K562 (cell line): Measurements from ENCODE around the gene SDK1. TPM values are rescaled to one million over a fixed set of nuclear protein-coding genes. Genes with fewer than 3 reads are reported as not detected.

Source experiments
- TAF15 ChIP-seq: fragments of 200-400 bp; formaldehyde crosslinking; IDR thresholded peaks from 2 replicates; pipeline ENCODE4 v1.6.1; 2017; ENCODE audit warnings: mild to moderate bottlenecking, low read depth, low read length, moderate library complexity
- TGIF2 ChIP-seq: sonication (generic); formaldehyde crosslinking; IDR thresholded peaks from 2 replicates; pipeline ENCODE4 v1.8.1; 2022; ENCODE audit warnings: mild to moderate bottlenecking, missing genetic modification reagents, moderate library complexity
- ZNF24 ChIP-seq: fragments of 450-650 bp; IDR thresholded peaks from 2 replicates; pipeline ENCODE4 v1.6.1; 2016
- ZNF3 ChIP-seq: fragments of 250-450 bp; sonication (Bioruptor Pico); IDR thresholded peaks from 2 replicates; pipeline ENCODE4 v1.5.0; 2021; ENCODE audit warnings: mild to moderate bottlenecking, moderate library complexity
- ZNF77 ChIP-seq: fragments of 250-450 bp; sonication (Bioruptor Pico); IDR thresholded peaks from 2 replicates; pipeline ENCODE4 v1.5.0; 2020
- polyA plus RNA-seq, 8 experiments: library from polyadenylated mRNA; depleted of rRNA in 4 of 8; stranded (reverse) in 5 of 8; unstranded in 3 of 8; fragments of >200 nt; fragmentation: Nextera tagmentation in 2 of 8; fragmentation: Illumina TruSeq in 1 of 8; extraction: Ambion mirVana in 2 of 8; extraction: Trizol in 1 of 8; gene quantifications; 2 replicates each; pipeline versions ENCODE4 v1.2.1 to v1.2.3, GENCODE V29; 2011 to 2014; ENCODE audit warnings: inconsistent platforms in 1 of 8, missing spikeins in 1 of 8
- total RNA-seq, 7 experiments: library from RNA; depleted of rRNA in 6 of 7; stranded (reverse); fragments of >200 nt in 6 of 7; fragmentation: Illumina TruSeq in 2 of 7; extraction: Trizol in 2 of 7; gene quantifications; 2 replicates each; pipeline versions ENCODE4 v1.2.1 to v1.2.3, GENCODE V29; 2011 to 2021; ENCODE audit warnings: low replicate concordance in 1 of 7
- TF ChIP-seq, protein P1 (sequence below): fragments of 450-650 bp; IDR thresholded peaks from 2 replicates; pipeline ENCODE4 v1.6.1; 2016; ENCODE audit warnings: mild to moderate bottlenecking, moderate library complexity

SDK1 gene
- total and polyA plus RNA-seq, 9 of the 15 experiments (the other 6 are each of a cell fraction or from before 2014, with no cell fraction given): 0.16 TPM; not detected in 8

- TF ChIP-seq TAF15 (no peak), ZNF3 (CRISPR knock-in tag) (no peak), ZNF77 (CRISPR knock-in tag) (no peak), ZNF24 (no peak), TGIF2 (CRISPR knock-in tag) (no peak)
- TF ChIP-seq, protein P1, sequence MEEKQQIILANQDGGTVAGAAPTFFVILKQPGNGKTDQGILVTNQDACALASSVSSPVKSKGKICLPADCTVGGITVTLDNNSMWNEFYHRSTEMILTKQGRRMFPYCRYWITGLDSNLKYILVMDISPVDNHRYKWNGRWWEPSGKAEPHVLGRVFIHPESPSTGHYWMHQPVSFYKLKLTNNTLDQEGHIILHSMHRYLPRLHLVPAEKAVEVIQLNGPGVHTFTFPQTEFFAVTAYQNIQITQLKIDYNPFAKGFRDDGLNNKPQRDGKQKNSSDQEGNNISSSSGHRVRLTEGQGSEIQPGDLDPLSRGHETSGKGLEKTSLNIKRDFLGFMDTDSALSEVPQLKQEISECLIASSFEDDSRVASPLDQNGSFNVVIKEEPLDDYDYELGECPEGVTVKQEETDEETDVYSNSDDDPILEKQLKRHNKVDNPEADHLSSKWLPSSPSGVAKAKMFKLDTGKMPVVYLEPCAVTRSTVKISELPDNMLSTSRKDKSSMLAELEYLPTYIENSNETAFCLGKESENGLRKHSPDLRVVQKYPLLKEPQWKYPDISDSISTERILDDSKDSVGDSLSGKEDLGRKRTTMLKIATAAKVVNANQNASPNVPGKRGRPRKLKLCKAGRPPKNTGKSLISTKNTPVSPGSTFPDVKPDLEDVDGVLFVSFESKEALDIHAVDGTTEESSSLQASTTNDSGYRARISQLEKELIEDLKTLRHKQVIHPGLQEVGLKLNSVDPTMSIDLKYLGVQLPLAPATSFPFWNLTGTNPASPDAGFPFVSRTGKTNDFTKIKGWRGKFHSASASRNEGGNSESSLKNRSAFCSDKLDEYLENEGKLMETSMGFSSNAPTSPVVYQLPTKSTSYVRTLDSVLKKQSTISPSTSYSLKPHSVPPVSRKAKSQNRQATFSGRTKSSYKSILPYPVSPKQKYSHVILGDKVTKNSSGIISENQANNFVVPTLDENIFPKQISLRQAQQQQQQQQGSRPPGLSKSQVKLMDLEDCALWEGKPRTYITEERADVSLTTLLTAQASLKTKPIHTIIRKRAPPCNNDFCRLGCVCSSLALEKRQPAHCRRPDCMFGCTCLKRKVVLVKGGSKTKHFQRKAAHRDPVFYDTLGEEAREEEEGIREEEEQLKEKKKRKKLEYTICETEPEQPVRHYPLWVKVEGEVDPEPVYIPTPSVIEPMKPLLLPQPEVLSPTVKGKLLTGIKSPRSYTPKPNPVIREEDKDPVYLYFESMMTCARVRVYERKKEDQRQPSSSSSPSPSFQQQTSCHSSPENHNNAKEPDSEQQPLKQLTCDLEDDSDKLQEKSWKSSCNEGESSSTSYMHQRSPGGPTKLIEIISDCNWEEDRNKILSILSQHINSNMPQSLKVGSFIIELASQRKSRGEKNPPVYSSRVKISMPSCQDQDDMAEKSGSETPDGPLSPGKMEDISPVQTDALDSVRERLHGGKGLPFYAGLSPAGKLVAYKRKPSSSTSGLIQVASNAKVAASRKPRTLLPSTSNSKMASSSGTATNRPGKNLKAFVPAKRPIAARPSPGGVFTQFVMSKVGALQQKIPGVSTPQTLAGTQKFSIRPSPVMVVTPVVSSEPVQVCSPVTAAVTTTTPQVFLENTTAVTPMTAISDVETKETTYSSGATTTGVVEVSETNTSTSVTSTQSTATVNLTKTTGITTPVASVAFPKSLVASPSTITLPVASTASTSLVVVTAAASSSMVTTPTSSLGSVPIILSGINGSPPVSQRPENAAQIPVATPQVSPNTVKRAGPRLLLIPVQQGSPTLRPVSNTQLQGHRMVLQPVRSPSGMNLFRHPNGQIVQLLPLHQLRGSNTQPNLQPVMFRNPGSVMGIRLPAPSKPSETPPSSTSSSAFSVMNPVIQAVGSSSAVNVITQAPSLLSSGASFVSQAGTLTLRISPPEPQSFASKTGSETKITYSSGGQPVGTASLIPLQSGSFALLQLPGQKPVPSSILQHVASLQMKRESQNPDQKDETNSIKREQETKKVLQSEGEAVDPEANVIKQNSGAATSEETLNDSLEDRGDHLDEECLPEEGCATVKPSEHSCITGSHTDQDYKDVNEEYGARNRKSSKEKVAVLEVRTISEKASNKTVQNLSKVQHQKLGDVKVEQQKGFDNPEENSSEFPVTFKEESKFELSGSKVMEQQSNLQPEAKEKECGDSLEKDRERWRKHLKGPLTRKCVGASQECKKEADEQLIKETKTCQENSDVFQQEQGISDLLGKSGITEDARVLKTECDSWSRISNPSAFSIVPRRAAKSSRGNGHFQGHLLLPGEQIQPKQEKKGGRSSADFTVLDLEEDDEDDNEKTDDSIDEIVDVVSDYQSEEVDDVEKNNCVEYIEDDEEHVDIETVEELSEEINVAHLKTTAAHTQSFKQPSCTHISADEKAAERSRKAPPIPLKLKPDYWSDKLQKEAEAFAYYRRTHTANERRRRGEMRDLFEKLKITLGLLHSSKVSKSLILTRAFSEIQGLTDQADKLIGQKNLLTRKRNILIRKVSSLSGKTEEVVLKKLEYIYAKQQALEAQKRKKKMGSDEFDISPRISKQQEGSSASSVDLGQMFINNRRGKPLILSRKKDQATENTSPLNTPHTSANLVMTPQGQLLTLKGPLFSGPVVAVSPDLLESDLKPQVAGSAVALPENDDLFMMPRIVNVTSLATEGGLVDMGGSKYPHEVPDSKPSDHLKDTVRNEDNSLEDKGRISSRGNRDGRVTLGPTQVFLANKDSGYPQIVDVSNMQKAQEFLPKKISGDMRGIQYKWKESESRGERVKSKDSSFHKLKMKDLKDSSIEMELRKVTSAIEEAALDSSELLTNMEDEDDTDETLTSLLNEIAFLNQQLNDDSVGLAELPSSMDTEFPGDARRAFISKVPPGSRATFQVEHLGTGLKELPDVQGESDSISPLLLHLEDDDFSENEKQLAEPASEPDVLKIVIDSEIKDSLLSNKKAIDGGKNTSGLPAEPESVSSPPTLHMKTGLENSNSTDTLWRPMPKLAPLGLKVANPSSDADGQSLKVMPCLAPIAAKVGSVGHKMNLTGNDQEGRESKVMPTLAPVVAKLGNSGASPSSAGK: no peak
Measured at GRCh38 chr7:4245866-4246470, 944.9 kb downstream of the SDK1 start (continued).
